ENCODE data around the gene SUPT6H.

Gene SUPT6H

DNA sequence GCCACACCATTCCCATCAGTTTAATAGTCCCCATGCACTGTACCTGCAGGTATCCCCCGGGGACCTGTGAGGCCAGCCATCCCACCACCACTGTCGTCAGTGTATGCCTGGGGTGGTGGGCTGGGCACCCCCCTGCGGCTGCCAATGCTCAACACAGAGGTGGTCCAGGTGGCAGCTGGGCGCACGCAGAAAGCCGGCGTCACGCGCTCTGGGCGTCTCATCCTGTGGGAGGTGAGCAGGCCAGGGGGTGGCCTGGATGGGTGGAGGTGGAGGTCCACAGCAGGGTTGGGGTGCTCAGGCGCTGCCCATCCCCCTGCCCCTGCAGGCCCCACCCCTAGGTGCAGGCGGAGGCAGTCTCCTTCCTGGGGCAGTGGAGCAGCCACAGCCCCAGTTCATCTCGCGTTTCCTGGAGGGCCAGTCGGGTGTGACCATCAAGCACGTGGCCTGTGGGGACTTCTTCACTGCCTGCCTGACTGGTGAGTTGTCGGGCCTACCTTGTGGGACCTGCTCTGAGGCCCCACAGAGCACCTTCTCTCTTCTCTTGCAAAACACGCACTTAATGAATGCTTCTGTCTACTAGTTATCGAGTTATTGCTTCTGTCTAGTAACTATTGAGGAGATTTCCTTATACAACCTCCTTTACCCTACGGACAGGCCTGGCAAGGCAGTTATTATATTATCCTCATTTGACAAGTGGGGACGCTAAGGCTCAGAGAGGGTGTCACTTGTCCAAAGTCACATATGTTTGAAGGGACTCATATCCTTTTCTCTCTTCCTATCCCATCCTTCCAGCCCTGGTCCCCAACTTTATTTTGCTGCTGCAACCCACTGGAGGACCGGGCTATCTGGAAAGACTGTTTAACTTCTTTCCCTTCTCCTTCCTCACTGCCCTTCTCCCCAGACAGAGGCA is 76.0 kb downstream of the SUPT6H start:
- no peak for DNase-seq

DNA sequence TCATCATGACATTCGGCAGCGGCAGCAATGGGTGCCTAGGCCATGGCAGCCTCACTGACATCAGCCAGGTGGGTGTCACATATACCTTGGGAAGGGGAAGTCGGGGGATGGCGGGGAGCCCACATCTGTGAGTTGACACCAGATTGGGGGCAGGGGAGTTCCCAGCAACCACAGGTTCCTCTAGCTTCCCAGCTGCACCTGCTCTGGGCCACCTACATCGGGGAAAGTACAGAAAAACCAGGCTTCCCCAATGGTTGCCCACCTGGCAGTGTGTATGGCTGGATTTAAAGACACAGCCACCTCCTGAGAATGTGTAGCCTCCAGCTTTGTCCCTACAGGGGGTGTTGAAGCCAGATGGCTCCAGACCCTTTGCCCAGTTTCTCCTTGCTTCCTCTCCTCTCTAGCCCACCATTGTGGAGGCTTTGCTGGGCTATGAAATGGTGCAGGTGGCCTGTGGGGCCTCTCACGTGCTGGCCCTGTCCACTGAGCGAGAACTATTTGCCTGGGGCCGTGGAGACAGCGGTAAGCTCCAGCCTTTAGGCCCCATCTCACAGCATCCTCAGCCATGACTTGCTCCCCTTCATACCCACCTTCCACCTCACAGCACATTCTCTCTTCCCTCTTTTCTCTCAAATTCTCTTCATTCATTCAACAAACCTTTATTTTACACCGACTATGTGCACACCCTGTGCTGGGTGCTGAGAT is 76.8 kb downstream of the SUPT6H start:
- no peak for DNase-seq

DNA sequence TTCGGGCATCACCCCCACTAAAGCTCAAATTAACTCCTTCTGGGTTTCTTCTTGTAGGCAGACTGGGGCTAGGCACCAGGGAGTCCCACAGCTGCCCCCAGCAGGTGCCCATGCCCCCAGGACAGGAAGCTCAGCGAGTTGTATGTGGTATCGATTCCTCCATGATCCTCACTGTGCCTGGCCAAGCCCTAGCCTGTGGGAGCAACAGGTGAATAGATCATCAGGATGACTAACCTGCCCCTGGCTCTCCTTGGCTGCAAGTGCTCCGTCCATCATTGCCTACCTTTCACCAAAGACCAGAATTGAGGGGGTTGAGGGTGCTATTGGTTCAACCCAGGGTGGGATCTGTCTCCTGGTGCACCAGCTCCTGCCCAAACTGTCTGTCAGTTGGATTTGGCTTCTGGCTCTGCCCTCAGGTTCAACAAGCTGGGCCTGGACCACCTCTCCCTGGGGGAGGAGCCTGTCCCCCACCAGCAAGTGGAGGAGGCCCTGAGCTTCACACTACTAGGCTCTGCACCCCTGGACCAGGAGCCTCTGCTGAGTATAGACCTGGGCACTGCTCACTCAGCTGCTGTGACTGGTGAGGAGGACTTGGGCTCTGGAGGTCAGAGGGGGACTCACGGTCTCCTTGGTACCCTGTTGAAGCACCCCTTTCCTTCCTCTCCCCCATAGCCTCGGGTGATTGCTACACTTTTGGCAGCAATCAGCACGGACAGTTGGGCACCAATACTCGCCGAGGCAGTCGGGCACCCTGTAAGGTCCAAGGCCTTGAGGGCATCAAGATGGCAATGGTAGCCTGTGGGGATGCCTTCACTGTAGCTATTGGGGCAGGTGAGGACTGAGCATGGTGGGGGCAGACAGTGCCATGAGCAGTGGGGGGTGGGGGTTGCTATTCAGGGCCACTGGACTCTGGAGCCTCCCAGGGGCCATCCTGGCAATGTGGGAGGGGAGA is 78.7 kb downstream of the SUPT6H start:
- DNase-seq = no peak

DNA sequence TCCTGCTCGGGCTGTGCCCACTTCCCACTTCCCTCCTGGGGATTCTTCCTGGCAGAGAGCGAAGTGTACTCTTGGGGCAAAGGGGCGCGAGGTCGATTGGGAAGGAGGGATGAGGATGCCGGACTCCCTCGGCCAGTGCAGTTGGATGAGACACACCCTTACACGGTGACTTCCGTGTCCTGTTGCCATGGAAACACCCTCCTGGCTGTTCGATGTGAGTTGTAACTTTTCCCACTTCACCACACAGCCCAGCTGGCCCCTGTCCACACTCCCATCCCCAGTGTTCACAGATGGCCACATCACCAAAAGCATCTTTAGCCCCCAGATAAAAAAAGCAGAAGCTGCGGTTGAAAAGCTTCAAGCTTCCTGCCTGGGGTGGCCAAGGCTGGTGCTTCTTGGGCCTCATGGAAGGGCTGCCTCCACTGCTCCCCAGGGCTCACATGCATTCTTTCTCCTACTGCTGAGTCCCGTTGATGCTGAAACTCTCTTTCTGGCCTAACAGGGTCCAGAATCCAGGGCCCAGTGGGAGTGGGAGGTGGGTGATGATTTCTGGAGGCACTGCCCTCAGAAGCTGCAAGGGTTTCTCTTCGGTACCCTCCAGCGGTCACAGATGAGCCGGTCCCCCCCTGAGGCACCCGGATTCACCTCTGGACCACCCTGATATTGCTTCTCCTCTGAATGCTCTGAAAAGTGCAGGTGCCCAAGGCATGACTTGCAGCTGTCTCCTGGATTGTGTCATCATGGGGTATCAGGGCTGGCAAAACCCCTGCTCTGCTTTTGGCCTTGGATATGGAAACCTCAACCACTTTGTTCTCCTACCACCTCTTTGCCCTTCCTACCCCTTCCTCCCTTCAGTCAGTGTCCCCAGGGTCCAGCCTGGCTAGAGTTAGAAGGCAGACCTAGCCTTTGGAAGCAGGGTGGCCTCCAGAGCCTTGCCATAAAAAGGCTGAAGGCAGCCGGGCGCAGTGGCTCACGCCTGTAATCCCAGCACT is 79.6 kb downstream of the SUPT6H start:
- peak in 1 of 14 donors; percentile 33 for DNase-seq

DNA sequence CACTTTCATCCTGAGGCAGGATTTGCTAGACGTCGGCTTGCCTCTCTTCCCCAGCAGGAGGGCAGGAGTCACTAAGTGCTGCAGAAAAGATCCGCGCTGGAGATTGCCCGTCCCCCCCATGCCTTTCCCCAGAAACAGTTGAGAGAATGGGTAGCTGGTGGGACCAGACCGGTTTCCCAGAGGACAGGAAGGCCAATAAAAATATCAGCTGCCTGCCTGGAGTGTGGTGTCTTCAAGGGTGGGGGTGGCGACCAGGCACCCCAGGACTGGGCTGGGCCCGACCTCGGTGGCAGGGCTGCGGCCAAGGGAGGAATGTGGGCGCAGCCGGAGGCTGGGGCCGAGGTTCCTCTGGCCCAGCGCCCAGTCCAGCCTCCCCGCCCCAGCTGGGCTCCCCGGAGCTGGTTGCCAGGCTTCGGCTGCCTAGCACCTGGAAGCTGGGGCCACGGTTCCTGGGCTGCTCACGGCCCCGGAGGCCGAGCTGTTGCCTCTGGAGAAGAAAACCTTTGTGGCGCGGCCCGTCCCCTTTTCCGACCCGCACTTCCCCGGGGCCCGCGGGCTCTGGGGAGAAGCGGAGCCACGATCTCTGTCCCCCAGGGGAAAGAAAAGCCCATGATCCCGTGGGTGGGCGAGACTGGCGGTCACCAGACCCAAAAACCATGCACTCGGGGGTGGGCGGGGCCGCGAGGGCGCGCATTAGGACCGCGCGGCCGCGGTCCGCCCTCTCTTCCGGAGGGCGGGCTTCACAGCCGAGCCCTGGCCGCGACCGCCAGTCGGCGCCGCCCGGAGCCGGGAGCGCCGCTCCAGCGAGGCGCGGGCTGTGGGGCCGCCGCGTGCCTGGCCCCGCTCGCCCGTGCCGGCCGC is 81.5 kb downstream of the SUPT6H start, which contains the start of gene TRAF4:
Gene TRAF4, plus strand, starts transcription at position 769 of the 861 bp plus-strand sequence. CDS start 102 bp downstream, outside the sequence.
- peak in 12 of 14 donors; percentile 48 to 86 (median 70) for DNase-seq

DNA sequence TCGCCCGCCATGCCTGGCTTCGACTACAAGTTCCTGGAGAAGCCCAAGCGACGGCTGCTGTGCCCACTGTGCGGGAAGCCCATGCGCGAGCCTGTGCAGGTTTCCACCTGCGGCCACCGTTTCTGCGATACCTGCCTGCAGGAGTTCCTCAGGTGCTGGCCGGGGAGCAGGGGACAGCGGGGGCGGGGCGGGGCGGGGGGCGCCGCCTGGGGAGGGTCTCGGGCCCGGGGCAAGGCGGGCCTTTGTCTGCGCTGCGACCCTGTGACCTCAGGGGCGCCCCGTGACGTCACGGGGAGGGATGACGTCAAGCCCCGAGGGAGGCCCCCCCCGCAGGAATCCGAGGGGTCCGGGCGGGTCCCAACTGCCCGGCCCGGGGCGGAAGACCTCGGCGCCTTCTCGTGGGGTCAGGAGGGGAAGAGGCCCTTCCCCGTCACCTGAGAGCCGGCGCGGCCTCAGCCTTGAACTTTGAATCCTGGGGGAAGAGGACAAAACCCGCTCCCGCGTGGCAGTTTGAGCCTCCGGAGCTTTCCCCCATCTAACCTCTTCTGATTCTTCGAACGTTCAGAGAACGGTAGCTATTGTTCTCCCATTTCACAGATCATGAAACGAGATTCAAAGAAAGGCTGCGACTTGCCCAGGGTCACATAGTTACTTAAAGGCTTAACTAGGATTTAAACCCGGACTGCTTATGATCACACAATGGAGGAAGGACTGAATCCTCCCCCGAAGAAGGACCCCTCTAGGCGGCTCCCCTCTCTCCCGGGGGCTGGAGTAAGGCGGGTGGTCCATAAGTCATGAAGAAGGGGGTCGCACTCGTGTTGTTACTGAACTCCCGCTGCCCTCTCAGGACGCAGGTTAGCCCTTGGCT is 82.3 kb downstream of the SUPT6H start:
- DNase-seq = peak in 10 of 14 donors; percentile 41 to 77 (median 63)

DNA sequence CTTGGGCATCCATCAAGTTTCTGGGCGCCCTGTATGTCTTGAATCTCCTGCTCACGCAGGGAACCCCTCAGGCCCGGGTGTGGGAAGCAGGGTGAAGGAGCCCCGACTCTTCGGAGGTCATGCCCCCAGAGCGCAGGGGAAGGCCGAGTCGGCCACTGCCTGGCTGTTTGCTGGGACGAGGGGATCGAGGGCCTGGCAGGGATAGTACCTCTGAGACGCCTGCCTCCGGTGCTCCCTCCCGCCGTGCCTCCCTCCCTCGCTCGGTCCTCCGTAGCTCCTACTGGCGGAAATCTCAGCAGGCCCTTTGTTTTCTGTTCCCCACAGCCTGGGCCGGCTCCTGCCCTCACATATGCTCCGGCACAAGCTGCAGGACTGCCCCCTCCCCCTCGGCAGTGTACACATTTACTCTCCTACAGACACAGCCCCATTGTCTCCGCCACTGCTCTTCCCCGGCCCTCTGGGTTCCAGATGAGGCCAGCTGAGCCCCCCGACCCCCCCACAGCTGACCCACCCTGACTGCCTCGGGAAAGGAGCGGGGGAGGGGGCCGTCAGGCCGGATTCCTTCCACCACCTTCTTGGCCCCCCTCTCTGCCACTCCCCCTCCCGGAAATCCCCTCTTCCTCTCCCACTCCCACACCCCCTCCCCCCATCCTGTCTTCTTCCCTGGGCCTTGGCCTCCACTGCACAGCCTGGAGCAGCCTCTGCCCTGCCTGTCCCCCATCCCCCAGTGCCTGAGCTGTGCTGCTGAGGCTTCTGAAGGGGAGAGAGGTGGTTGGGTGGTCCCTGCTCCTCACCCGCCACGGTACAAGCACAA is 83.2 kb downstream of the SUPT6H start:
- peak in 13 of 14 donors; percentile 39 to 90 (median 81) for DNase-seq

DNA sequence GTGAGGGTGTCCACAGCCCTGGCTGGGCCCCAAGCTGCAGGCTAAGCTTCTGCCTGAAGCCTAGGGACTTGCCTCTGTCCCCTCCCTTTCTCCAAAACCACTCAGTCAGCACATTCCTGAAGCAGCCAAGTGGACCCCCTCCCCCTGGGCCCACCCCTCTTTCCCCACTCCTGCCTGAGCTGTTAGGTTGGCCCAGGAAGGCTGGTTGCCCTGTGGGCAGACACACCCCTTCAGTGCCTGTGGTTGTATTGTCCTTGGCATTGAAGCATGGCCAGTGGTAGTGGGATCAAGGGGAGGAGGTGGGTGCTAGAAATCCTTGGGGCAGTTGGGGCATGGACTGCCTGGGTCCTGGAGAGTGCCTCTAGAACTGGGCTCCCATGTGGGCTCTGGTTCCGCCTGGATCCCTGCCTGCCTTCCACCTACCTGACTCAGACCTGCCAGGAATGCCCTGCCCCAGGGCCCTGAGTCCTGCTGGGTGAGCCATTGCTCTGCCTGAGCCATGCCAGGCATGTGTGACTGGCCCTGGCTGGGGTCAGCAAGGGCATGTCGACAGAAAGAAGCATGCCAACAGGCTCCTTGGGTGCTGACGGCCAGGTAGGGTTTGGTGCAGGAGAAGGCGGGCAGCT is 83.9 kb downstream of the SUPT6H start:
- peak in 2 of 14 donors; percentile 54 to 62 for DNase-seq

DNA sequence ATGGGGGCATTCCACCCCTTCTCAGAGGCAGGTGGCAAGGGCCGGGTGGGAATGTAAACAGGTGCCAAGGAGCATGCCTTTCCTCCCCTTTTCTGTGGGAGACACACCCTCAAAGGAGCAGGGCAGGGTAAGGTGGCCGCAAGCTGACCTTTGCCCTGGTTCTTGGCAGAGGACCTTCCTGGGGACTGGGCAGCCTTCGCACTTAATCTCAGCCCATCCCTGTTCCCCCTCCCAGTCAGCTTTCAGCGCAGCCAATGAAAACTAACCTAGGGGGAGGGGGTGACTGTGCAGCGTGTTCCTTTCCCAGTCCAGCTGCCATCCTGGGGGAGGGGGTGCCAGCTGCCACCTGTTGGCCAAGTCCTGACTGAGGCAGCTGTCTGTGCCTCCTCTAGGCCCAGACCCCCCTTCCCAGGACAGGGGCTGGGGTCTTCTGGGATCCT is 84.6 kb downstream of the SUPT6H start:
- peak in 11 of 14 donors; percentile 42 to 83 (median 66) for DNase-seq

DNA sequence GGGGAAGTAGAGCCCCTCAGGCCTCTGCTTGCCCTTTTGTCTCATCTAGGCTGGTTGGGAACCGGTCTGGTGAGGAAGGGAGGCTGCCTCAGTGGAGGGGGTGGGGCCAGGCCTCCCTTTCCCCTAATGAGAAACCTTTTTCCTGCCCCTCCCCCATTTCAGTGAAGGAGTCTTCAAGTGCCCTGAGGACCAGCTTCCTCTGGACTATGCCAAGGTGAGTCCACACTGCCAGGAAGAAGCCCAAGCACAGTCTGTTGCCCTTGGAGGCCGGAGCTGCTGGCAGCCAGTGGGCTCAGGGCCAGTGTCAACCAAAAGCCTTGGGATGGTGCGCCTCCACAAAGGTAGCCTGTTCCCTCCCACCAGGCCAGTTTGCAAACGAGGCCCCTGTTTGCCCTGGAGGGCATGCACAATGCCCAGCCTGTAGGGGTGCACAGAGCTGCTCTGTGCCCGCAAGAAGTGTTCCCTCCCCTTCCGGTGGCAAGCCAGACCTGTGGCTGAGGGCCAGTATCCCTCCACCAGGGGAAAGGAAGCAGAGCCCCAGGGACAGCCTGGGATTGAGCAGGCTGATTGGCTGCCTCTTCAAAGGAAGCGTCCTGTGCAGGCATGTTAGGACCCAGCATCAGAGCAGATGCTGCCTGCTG is 85.2 kb downstream of the SUPT6H start:
- peak in 13 of 14 donors; percentile 17 to 83 (median 66) for DNase-seq

DNA sequence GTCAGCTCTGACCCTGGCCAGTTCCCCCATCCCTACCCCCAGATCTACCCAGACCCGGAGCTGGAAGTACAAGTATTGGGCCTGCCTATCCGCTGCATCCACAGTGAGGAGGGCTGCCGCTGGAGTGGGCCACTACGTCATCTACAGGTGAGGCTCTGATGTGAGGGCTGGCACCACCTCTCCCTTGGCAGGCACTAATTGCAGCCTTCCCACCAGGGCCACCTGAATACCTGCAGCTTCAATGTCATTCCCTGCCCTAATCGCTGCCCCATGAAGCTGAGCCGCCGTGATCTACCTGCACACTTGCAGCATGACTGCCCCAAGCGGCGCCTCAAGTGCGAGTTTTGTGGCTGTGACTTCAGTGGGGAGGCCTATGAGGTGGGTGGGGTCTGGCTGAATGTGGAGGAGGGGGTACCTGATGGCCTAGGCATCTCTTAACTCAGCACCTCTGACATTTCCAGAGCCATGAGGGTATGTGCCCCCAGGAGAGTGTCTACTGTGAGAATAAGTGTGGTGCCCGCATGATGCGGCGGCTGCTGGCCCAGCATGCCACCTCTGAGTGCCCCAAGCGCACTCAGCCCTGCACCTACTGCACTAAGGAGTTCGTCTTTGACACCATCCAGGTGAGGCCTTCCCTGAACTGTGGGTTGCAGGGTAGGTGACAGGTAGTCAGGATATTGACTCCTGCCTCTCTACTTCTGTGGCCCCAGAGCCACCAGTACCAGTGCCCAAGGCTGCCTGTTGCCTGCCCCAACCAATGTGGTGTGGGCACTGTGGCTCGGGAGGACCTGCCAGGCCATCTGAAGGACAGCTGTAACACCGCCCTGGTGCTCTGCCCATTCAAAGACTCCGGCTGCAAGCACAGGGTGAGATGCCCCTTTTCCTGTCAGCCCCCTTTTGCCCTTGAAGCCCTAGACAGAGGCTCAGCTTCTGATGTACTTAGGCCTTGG is 86.1 kb downstream of the SUPT6H start:
- no peak for DNase-seq

DNA sequence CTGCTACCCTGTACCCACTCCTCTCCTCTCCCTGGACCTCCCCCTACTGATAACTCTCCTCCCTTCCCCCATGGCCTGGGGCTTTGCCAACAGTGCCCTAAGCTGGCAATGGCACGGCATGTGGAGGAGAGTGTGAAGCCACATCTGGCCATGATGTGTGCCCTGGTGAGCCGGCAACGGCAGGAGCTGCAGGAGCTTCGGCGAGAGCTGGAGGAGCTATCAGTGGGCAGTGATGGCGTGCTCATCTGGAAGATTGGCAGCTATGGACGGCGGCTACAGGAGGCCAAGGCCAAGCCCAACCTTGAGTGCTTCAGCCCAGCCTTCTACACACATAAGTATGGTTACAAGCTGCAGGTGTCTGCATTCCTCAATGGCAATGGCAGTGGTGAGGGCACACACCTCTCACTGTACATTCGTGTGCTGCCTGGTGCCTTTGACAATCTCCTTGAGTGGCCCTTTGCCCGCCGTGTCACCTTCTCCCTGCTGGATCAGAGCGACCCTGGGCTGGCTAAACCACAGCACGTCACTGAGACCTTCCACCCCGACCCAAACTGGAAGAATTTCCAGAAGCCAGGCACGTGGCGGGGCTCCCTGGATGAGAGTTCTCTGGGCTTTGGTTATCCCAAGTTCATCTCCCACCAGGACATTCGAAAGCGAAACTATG is 87.0 kb downstream of the SUPT6H start:
- DNase-seq = no peak

DNA sequence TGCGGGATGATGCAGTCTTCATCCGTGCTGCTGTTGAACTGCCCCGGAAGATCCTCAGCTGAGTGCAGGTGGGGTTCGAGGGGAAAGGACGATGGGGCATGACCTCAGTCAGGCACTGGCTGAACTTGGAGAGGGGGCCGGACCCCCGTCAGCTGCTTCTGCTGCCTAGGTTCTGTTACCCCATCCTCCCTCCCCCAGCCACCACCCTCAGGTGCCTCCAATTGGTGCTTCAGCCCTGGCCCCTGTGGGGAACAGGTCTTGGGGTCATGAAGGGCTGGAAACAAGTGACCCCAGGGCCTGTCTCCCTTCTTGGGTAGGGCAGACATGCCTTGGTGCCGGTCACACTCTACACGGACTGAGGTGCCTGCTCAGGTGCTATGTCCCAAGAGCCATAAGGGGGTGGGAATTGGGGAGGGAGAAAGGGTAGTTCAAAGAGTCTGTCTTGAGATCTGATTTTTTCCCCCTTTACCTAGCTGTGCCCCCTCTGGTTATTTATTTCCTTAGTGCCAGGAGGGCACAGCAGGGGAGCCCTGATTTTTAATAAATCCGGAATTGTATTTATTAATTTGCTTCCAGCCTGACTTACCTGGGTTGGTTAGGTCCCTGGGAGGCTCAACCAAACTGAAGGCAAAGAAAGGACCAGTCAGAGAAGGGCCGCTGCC is 87.6 kb downstream of the SUPT6H start:
- DNase-seq = no peak

Data from C1 segment of cervical spinal cord (tissue), 14 donors.